ENCODE results near the gene POLG2. TPM values are rescaled to one million over a fixed set of nuclear protein-coding genes. Genes with fewer than 3 reads are reported as not detected.
A peak's percentile ranks its signal among the peaks of the same experiment; 100 is the strongest.

The POLG2 gene
- total and polyA plus RNA-seq, 10 of the 15 experiments (the other 5 are each of a cell fraction or from before 2014, with no cell fraction given): 10.2 to 27.7 (median 22.2) TPM

GRCh38 chr17:64506576-64507412, 9.9 kb upstream of the POLG2 start, which contains the start of gene CEP95 (continued):
- TF ChIP-seq MYC (IDR thresholded peaks at IDR 0.05; ENCODE audit: insufficient read depth, insufficient read length, insufficient replicate concordance, low read length, severe bottlenecking): peak; percentile 37
- peak; percentile 80 for TF ChIP-seq RELB (IDR thresholded peaks at IDR 0.05; ENCODE audit: low read depth)
- no peak for TF ChIP-seq NFXL1 (IDR thresholded peaks at IDR 0.05; ENCODE audit: borderline replicate concordance)
- 0 out of 2 replicates have a peak, but pooled peaks have one; percentile 42 for TF ChIP-seq ASH2L (IDR thresholded peaks at IDR 0.05; ENCODE audit: borderline replicate concordance, low read depth)
- peak; percentile 90 for TF ChIP-seq ZBTB40 (IDR thresholded peaks at IDR 0.05; ENCODE audit: borderline replicate concordance)
- no peak for TF ChIP-seq PAX8 (IDR thresholded peaks at IDR 0.05)
- peak; percentile 69; the same call in 1 of the 2 replicates for TF ChIP-seq PML (IDR thresholded peaks at IDR 0.05; ENCODE audit: low read length)
- peak; percentile 61 for TF ChIP-seq MAX (IDR thresholded peaks at IDR 0.05; ENCODE audit: low read depth, low read length)
- no peak for TF ChIP-seq PRDM15 (CRISPR knock-in tag; IDR thresholded peaks at IDR 0.05)
- TF ChIP-seq BMI1 (IDR thresholded peaks at IDR 0.05; ENCODE audit: borderline replicate concordance): no peak
- 0 out of 4 replicates have a peak, but pooled peaks have one; percentile 9 to 20 for TF ChIP-seq EP300 (IDR thresholded peaks at IDR 0.05; ENCODE audit: borderline replicate concordance in 1 of 2, control insufficient read depth in 1 of 2, low read depth in 2 of 2, low read length in 2 of 2)
- TF ChIP-seq BCLAF1 (IDR thresholded peaks at IDR 0.05): no peak
- TF ChIP-seq ETV6 (conservative IDR thresholded peaks at IDR 0.05 in 1 of 2, IDR thresholded peaks at IDR 0.05 in 1 of 2; ENCODE audit: borderline replicate concordance in 1 of 2, low read depth in 1 of 2): peak in 1 of 2 experiments; percentile 84; a peak in 2 of 4 replicates

Measured in GM12878 (cell line).